Tibial artery (tissue), 4 donors: ENCODE data around the gene NPIPB2.

ENCODE experiments used
- DNase-seq, 2 donors: peaks; one replicate each; pipeline ENCODE4 v3.0.0-alpha.2; 2019
- H3K27ac ChIP-seq, 2 donors: fragments of 200-600 bp; sonication (generic) in 1 of 2; 1 replicate in 1 of 2; 2 replicates in 1 of 2; pipeline ENCODE4 v1.5.1; 2018 to 2019; ENCODE audit warnings: mild to moderate bottlenecking in 1 of 2
- H3K27me3 ChIP-seq, 2 donors: fragments of 200-600 bp; sonication (generic) in 1 of 2; one replicate each; pipeline versions ENCODE4 v1.5.1 to v1.6.0; 2016 to 2019
- H3K36me3 ChIP-seq, 3 donors: fragments of 200-600 bp; sonication (generic) in 2 of 3; one replicate each; pipeline ENCODE4 v1.5.1; 2016 to 2019; ENCODE audit warnings: mild to moderate bottlenecking in 2 of 3
- H3K4me1 ChIP-seq, 4 donors: fragments of 200-600 bp; sonication (generic) in 2 of 4; 1 replicate in 3 of 4; 2 replicates in 1 of 4; pipeline ENCODE4 v1.5.1; 2016 to 2019
- H3K4me3 ChIP-seq, 2 donors: fragments of 200-600 bp; sonication (generic) in 1 of 2; 1 replicate in 1 of 2; 2 replicates in 1 of 2; pipeline ENCODE4 v1.5.1; 2018 to 2019; ENCODE audit warnings: mild to moderate bottlenecking in 2 of 2
- H3K9me3 ChIP-seq, 3 donors: fragments of 200-600 bp; sonication (generic) in 1 of 3; one replicate each; pipeline ENCODE4 v1.5.1; 2016 to 2019
- CTCF ChIP-seq, 2 experiments: fragments of 200-600 bp in 1 of 2; fragments of 450-650 bp in 1 of 2; IDR thresholded peaks; one replicate each; pipeline ENCODE4 v1.5.1; 2017 to 2019; ENCODE audit warnings: antibody characterized with exemption in 2 of 2, mild to moderate bottlenecking in 1 of 2, moderate library complexity in 1 of 2
- intact Hi-C: fragments of 100-400 bp; cut with DNase I; formaldehyde crosslinking; loops from one replicate; pipeline ENCODE4 v1.15.0; 2023; ENCODE audit warnings: low total_unique reads

Gene NPIPB2

GRCh38 chr16:11913425-11914079 lies 28.3 kb downstream of the NPIPB2 start:
- intact Hi-C loops: loop anchor here (10.0 kb wide), 2 partner anchors 61 to 69 kb away; partner anchors contain the start of gene SNX29
- Histone ChIP-seq H3K9me3 (no peaks in the 10 kb centered on the region), H3K27ac (peak overlapping the region in 1 of 2 donors; percentile 91), H3K36me3 (no peaks in the 10 kb centered on the region), H3K4me1 (peaks cover 0 to 59% (median 33%) of the 10 kb centered on the region in 4 donors), H3K27me3 (no peaks in the 10 kb centered on the region), H3K4me3 (peak overlapping the region; percentile 80 to 96)
- TF ChIP-seq CTCF (IDR thresholded peaks at IDR 0.05): no peak
- DNase-seq: no peak

DNA sequence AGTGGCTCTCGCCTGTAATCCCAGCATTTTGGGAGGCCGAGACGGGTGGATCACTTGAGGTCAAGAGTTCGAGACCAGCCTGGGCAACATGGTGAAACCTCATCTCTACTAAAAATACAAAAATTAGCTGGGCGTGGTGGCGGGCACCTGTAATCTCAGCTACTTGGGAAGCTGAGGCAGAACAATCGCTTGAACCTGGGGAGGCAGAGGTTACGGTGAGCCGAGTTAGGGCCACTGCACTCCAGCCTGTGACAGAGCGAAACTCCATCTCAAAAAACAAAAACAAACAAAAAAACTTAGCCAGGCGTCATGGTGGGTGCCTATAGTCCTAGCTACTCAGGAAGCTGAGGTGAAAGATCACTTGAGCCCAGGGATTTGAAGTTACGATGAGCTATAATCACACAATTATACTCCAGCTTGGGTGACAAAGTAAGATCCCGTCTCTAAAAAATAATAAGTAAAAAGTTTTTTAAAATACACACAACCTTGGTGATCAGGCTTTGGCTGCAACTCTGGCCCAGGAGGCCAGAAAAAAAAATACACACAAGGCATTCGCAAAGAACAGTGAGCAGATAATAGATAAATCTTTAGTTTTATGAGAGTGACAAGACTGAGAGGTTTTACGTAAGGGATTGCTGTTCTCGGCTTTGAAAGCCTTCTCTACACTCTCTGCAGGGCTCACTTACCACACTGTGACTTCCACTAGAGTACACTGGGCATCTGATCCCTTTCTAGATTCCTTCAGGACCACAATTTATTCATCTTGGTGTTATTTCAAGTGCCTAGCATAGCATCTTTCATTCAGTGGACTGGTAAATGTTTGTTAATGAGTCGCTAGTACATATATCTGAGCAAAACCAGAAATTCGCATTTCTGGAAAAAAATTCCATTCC lies 31.9 kb downstream of the NPIPB2 start:
- Histone ChIP-seq H3K27me3 (no peaks in the 10 kb centered on the region), H3K27ac (no peak overlapping the region), H3K4me3 (no peak overlapping the region), H3K36me3 (peaks cover 0 to 3% (median 0%) of the 10 kb centered on the region in 3 donors), H3K4me1 (peaks cover 0 to 71% (median 35%) of the 10 kb centered on the region in 4 donors), H3K9me3 (no peaks in the 10 kb centered on the region)
- intact Hi-C loops: loop anchor here (10.0 kb wide), 2 partner anchors 65 kb away; partner anchors contain the start of gene SNX29
- DNase-seq: no peak
- TF ChIP-seq CTCF (IDR thresholded peaks at IDR 0.05): no peak

GRCh38 chr16:11907160-11907970 lies 34.5 kb downstream of the NPIPB2 start:
- intact Hi-C loops: no loop called here
- peaks cover 0 to 51% (median 20%) of the 10 kb centered on the region in 4 donors for H3K4me1 ChIP-seq

DNA sequence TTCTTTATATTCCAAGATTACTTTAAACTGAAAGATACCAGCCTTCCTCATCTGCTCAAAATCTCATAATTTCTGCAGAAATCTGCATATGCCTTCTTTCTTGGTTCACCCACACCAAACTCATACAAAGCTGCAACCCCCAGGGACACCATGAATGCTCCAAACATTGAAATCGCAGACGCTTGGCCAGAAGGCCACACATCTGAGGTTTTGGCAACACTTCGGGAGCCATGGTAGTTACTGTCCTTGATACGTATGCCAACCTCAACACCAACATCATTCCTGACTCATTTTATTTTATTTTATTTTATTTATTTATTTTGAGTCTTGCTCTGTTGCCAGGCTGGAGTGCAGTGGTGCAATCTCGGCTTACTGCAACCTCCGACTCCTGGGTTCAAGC lies 37.9 kb downstream of the NPIPB2 start:
- peaks cover 0 to 23% (median 7%) of the 10 kb centered on the region in 4 donors for H3K4me1 ChIP-seq
- no peak for TF ChIP-seq CTCF (IDR thresholded peaks at IDR 0.05)

More at GRCh38 chr16:11907160-11907970, 34.5 kb downstream of the NPIPB2 start:
- Histone ChIP-seq H3K9me3 (no peaks in the 10 kb centered on the region), H3K36me3 (peaks cover 0 to 10% (median 0%) of the 10 kb centered on the region in 3 donors), H3K4me3 (no peak overlapping the region), H3K27ac (no peak overlapping the region), H3K27me3 (no peaks in the 10 kb centered on the region)
- TF ChIP-seq CTCF (IDR thresholded peaks at IDR 0.05): no peak
- no peak for DNase-seq

GRCh38 chr16:11901091-11901490 lies 40.8 kb downstream of the NPIPB2 start:
- Histone ChIP-seq H3K9me3 (no peaks in the 10 kb centered on the region), H3K36me3 (peaks cover 0 to 7% (median 0%) of the 10 kb centered on the region in 3 donors), H3K27me3 (no peaks in the 10 kb centered on the region), H3K27ac (no peak overlapping the region), H3K4me1 (peaks cover 0 to 34% (median 7%) of the 10 kb centered on the region in 4 donors), H3K4me3 (no peak overlapping the region)
- TF ChIP-seq CTCF (IDR thresholded peaks at IDR 0.05): no peak
- intact Hi-C loops: no loop called here
- no peak for DNase-seq

More for the DNA sequence above, 37.9 kb downstream of the NPIPB2 start:
- H3K27ac ChIP-seq: no peak overlapping the region
- no peaks in the 10 kb centered on the region for H3K9me3 ChIP-seq
- H3K36me3 ChIP-seq: peaks cover 0 to 10% (median 0%) of the 10 kb centered on the region in 3 donors
- intact Hi-C loops: no loop called here
- H3K27me3 ChIP-seq: no peaks in the 10 kb centered on the region
- DNase-seq: no peak
- no peak overlapping the region for H3K4me3 ChIP-seq
